Muscle layer of duodenum (tissue), 2 donors: ENCODE results near the gene TBPL2.

Source experiments
- H3K27ac ChIP-seq: one replicate; pipeline ENCODE4 v1.7.0; 2013; ENCODE audit warnings: mild to moderate bottlenecking, low read length
- H3K27me3 ChIP-seq: one replicate; pipeline ENCODE4 v1.7.0; 2013; ENCODE audit warnings: low read depth, mild to moderate bottlenecking, control low read depth, low read length
- H3K36me3 ChIP-seq, 2 donors: one replicate each; pipeline ENCODE4 v1.7.0; 2013; ENCODE audit warnings: low read length in 2 of 2, control low read depth in 1 of 2, mild to moderate bottlenecking in 1 of 2; ENCODE audit not compliant: insufficient read depth in 2 of 2, control insufficient read depth in 1 of 2
- H3K4me1 ChIP-seq, 2 donors: one replicate each; pipeline ENCODE4 v1.7.0; 2013; ENCODE audit warnings: low read length in 2 of 2, mild to moderate bottlenecking in 2 of 2, control low read depth in 1 of 2, moderate library complexity in 1 of 2; ENCODE audit not compliant: insufficient read depth in 2 of 2, control insufficient read depth in 1 of 2
- H3K4me3 ChIP-seq, 2 donors: one replicate each; pipeline ENCODE4 v1.7.0; 2013; ENCODE audit warnings: low read length in 2 of 2, low read depth in 1 of 2, mild to moderate bottlenecking in 1 of 2
- H3K9me3 ChIP-seq, 2 donors: one replicate each; pipeline ENCODE4 v1.7.0; 2013; ENCODE audit warnings: low read length in 2 of 2, control low read depth in 1 of 2, mild to moderate bottlenecking in 1 of 2; ENCODE audit not compliant: control insufficient read depth in 1 of 2
- donor health status: healthy.

TBPL2 gene

GRCh38 chr14:55381561-55381960 is 58.9 kb downstream of the TBPL2 start:
- Histone ChIP-seq H3K27me3 (no peaks in the 10 kb centered on the region), H3K4me1 (no peaks in the 10 kb centered on the region), H3K27ac (no peak overlapping the region), H3K9me3 (no peaks in the 10 kb centered on the region), H3K36me3 (peaks cover 27 to 67% of the 10 kb centered on the region in 2 donors), H3K4me3 (no peak overlapping the region)

GRCh38 chr14:55381040-55381439 is 59.4 kb downstream of the TBPL2 start:
- H3K4me1 ChIP-seq = no peaks in the 10 kb centered on the region
- H3K27me3 ChIP-seq = no peaks in the 10 kb centered on the region
- no peak overlapping the region for H3K27ac ChIP-seq
- peaks cover 32 to 72% of the 10 kb centered on the region in 2 donors for H3K36me3 ChIP-seq
- H3K9me3 ChIP-seq = no peaks in the 10 kb centered on the region
- H3K4me3 ChIP-seq = no peak overlapping the region

GRCh38 chr14:55377236-55377635 is 63.2 kb downstream of the TBPL2 start:
- H3K9me3 ChIP-seq = no peaks in the 10 kb centered on the region
- no peak overlapping the region for H3K4me3 ChIP-seq
- no peaks in the 10 kb centered on the region for H3K4me1 ChIP-seq
- peaks cover 34 to 74% of the 10 kb centered on the region in 2 donors for H3K36me3 ChIP-seq
- H3K27ac ChIP-seq = no peak overlapping the region
- H3K27me3 ChIP-seq = no peaks in the 10 kb centered on the region

DNA sequence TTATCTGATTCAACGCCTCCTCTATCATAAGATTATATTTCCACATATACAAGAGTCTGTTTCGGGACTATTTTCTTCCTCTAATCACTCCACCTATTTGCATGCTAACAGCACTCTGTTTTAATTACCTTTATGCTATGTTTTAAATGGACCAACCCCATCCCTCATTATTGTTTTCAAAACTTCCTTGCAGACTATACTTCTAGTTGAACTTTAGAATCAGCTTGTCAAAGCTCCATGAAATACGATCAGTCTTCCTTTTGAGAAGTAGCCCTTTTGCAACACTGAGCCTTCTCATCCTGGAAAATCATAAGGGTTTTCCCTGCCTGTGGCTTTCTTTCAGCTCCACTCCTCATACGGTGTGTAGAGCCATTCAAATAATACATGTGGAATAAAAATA is 65.6 kb downstream of the TBPL2 start:
- H3K27me3 ChIP-seq = no peaks in the 10 kb centered on the region
- H3K9me3 ChIP-seq = no peaks in the 10 kb centered on the region
- no peak overlapping the region for H3K4me3 ChIP-seq
- no peak overlapping the region for H3K27ac ChIP-seq
- peaks cover 17 to 65% of the 10 kb centered on the region in 2 donors for H3K36me3 ChIP-seq
- H3K4me1 ChIP-seq = no peaks in the 10 kb centered on the region

- Histone ChIP-seq H3K27me3 (no peaks in the 10 kb centered on the region), H3K9me3 (no peaks in the 10 kb centered on the region), H3K36me3 (peaks cover 25 to 67% of the 10 kb centered on the region in 2 donors), H3K27ac (no peak overlapping the region), H3K4me1 (no peaks in the 10 kb centered on the region), H3K4me3 (no peak overlapping the region)
Measured at GRCh38 chr14:55373784-55374705, 66.4 kb downstream of the TBPL2 start.

DNA sequence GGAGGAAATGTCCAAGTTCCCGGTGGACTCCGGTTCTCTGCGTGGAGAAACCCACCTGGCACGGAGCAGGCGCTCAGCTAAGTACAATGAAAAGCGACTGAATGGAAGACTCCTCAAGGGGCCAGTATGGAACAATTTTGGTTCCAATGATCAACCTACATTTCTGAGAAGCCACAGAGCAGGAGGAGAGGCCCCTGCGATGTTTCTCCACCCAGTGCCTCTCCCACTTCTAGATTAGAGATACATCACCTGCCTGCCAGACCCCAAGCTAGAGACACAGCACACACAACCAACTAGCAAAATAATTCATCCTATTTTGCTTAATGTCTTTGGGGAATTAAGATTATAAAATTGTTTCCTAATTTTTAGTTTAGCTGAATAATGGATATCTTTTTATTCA is 67.6 kb downstream of the TBPL2 start:
- Histone ChIP-seq H3K4me1 (no peaks in the 10 kb centered on the region), H3K36me3 (peaks cover 32 to 67% of the 10 kb centered on the region in 2 donors), H3K4me3 (no peak overlapping the region), H3K27ac (no peak overlapping the region), H3K9me3 (no peaks in the 10 kb centered on the region), H3K27me3 (no peaks in the 10 kb centered on the region)

DNA sequence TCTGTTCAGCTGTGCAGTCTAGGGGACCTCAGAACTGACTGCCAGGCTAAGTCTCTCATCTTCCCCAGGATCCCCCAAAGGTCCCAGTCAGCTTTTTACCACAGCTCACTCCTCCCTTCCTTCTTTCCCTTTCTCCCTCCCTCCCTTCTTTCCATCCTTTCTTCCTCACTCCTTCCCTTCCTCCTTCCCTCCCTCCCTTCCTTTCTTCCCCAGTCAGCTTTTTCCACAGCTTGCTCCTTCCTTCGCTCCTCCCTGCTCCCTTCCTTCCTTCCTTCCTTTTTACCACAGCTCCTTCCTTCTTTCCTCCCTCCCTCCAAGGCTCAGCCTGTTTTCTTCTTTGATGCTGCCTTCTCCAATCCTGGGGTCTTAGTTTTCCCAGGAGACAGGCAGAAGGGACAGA is 68.0 kb downstream of the TBPL2 start:
- Histone ChIP-seq H3K36me3 (peaks cover 30 to 66% of the 10 kb centered on the region in 2 donors), H3K9me3 (no peaks in the 10 kb centered on the region), H3K27ac (no peak overlapping the region), H3K4me3 (no peak overlapping the region), H3K27me3 (no peaks in the 10 kb centered on the region), H3K4me1 (no peaks in the 10 kb centered on the region)

DNA sequence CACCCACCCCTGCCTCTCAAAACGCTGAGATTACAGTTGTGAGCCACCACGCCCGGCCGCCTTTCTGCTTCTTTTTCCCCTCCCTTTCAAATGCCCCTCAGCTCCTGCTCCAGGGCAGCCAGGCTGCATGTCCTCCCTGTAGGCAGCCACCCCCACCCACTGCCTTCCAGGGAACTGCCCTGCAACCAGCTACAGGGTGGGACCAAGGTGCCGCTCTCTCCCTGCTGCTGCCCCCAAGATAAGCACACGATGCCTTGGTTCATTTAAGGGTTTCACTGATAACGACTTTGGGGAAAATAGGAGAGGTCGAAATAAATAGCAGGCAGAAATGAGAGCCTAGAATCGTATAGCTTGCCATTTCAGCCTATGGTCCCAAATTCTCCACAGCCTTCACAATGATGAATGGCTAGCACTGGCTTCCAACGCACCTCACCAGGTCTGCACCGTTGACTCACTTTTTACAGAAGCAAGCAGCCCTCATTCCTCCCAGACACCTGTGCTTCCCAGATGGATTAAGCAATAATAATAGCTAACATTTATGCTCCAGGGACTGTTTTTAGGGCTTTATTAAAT is 69.4 kb downstream of the TBPL2 start:
- Histone ChIP-seq H3K36me3 (peaks cover 19 to 59% of the 10 kb centered on the region in 2 donors), H3K9me3 (no peaks in the 10 kb centered on the region), H3K27me3 (no peaks in the 10 kb centered on the region), H3K27ac (no peak overlapping the region), H3K4me3 (no peak overlapping the region), H3K4me1 (no peaks in the 10 kb centered on the region)

DNA sequence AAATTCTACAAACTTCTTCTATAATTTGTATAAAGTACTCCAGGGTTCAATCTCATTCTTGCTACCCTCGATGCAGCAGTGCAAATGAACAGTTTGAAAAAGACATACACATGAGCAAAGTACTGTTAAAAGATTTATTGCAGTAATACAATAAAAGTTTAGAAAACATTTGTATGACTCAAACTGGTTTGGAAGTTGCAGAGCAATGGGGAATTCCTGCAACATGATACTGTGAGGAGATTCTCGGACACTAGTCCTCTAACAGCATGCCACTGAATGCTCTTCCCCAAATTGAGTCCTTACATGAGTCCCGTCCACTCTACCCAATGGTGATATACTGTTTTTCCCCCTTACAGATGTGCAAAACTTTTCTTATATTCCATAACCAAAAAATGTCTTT is 74.1 kb downstream of the TBPL2 start:
- Histone ChIP-seq H3K4me1 (no peaks in the 10 kb centered on the region), H3K27me3 (no peaks in the 10 kb centered on the region), H3K4me3 (no peak overlapping the region), H3K36me3 (peaks cover 22 to 47% of the 10 kb centered on the region in 2 donors), H3K9me3 (no peaks in the 10 kb centered on the region), H3K27ac (no peak overlapping the region)
